ENCODE measurements around the gene TAX1BP1. TPM values are rescaled to one million over a fixed set of nuclear protein-coding genes. Genes with fewer than 3 reads are reported as not detected.

TAX1BP1 gene
- total RNA-seq, 1 experiment from 2014 or later: 69.9 TPM

DNA sequence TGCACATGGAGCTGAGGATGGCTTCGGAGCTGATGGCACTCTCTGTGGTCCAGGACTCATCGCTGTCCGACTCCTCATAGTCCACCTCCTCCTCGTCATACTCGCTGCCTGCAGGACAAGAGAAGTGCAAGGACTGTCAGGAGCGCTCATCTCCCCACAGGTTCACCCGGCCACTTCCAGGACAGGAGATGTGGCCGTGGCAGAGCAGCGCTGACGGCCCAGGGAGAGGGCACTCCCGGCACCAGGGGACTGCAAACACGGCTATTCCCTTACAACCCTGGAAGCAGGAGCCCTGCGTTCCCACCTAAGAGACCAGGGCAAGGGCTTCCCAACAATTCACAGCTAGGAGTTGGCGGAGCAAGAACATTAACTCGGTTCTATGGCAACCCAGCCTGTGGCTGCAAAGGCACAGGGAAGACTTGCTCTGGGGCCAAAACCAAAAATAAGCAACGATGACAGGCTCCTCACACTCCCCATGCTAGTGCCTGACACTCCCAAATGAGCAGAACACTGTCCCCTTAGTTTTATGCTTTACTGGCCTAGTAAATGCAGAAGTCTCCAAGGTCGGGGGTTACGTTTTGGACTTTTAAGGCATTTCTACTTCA, 100.9 kb downstream of the TAX1BP1 start (continued):
- TF ChIP-seq AR (CRISPR knock-in tag; IDR thresholded peaks at IDR 0.05): no peak

- TF ChIP-seq, protein P1, sequence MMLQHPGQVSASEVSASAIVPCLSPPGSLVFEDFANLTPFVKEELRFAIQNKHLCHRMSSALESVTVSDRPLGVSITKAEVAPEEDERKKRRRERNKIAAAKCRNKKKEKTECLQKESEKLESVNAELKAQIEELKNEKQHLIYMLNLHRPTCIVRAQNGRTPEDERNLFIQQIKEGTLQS (CRISPR knock-in tag; conservative IDR thresholded peaks at IDR 0.05): no peak
- TF ChIP-seq ESRRA (CRISPR knock-in tag; IDR thresholded peaks at IDR 0.05; ENCODE audit: borderline replicate concordance): no peak
- TF ChIP-seq CREB1 (CRISPR knock-in tag; IDR thresholded peaks at IDR 0.05): no peak
- no peak for TF ChIP-seq CBFB (CRISPR knock-in tag; IDR thresholded peaks at IDR 0.05; ENCODE audit: low read depth)
- TF ChIP-seq CDX4 (CRISPR knock-in tag; IDR thresholded peaks at IDR 0.05; ENCODE audit: borderline replicate concordance): no peak
- TF ChIP-seq JUN (CRISPR knock-in tag; IDR thresholded peaks at IDR 0.05): no peak
- TF ChIP-seq NR3C1 (CRISPR knock-in tag; conservative IDR thresholded peaks at IDR 0.05; ENCODE audit: low read depth): no peak
- TF ChIP-seq, protein P2, sequence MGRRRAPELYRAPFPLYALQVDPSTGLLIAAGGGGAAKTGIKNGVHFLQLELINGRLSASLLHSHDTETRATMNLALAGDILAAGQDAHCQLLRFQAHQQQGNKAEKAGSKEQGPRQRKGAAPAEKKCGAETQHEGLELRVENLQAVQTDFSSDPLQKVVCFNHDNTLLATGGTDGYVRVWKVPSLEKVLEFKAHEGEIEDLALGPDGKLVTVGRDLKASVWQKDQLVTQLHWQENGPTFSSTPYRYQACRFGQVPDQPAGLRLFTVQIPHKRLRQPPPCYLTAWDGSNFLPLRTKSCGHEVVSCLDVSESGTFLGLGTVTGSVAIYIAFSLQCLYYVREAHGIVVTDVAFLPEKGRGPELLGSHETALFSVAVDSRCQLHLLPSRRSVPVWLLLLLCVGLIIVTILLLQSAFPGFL (CRISPR knock-in tag; IDR thresholded peaks at IDR 0.05; ENCODE audit: borderline replicate concordance): no peak
- TF ChIP-seq ZNF532 (CRISPR knock-in tag; IDR thresholded peaks at IDR 0.05; ENCODE audit: borderline replicate concordance): no peak
- no peak for TF ChIP-seq ZNF121 (CRISPR knock-in tag; IDR thresholded peaks at IDR 0.05)
- no peak for TF ChIP-seq KAT7 (CRISPR knock-in tag; IDR thresholded peaks at IDR 0.05; ENCODE audit: borderline replicate concordance)
- no peak for TF ChIP-seq MYBL2 (CRISPR knock-in tag; IDR thresholded peaks at IDR 0.05)
- no peak for TF ChIP-seq ZNF138 (CRISPR knock-in tag; conservative IDR thresholded peaks at IDR 0.05)
- CTCF ChIA-PET: interaction anchor here (0.7 to 1.6 kb wide), 2 partner anchors 55 to 251 kb away, joined by 3 to 4 read pairs (median 3); no protein-coding TSS in a partner anchor
- Mint-ChIP-seq H3K36me3 (peaks cover 3% of the 10 kb centered on the region), H3K27ac (peak overlapping the region; percentile 22; the same call in 1 of the 2 replicates), H3K9me3 (no peaks in the 10 kb centered on the region), H3K4me1 (peaks cover 25% of the 10 kb centered on the region), H3K27me3 (ENCODE audit: low read depth) (no peaks in the 10 kb centered on the region), H3K4me3 (no peak overlapping the region)
- DNase-seq (ENCODE audit: low spot score) (no peak), ATAC-seq (peak; percentile 29)
- POLR2A ChIA-PET: interaction anchor here (0.7 kb wide), 1 partner anchor 267 kb away, joined by 3 read pairs; no protein-coding TSS in a partner anchor
These were observed 102.2 kb downstream of the TAX1BP1 start for GRCh38 chr7:27842094-27842692.
